Peyer's patch (tissue), 4 donors: ENCODE data around the gene DHFR2. TPM values are rescaled to one million over a fixed set of nuclear protein-coding genes. Genes with fewer than 3 reads are reported as not detected.

ENCODE experiments used
- DNase-seq, 3 donors: peaks; one replicate each; pipeline ENCODE4 v3.0.0-alpha.2; 2017 to 2019
- H3K27ac ChIP-seq, 4 donors: fragments of 200-600 bp; sonication (generic); one replicate each; pipeline ENCODE4 v1.5.1; 2016 to 2019
- H3K27me3 ChIP-seq, 2 donors: fragments of 200-600 bp; sonication (generic); one replicate each; pipeline ENCODE4 v1.5.1; 2019
- H3K36me3 ChIP-seq, 3 donors: fragments of 200-600 bp; sonication (generic); one replicate each; pipeline ENCODE4 v1.5.1; 2016 to 2019
- H3K4me1 ChIP-seq, 4 donors: fragments of 200-600 bp; sonication (generic); one replicate each; pipeline ENCODE4 v1.5.1; 2016 to 2019
- H3K4me3 ChIP-seq, 4 donors: fragments of 200-600 bp; sonication (generic); 1 replicate in 3 of 4; 2 replicates in 1 of 4; pipeline ENCODE4 v1.5.1; 2016 to 2019; ENCODE audit warnings: mild to moderate bottlenecking in 1 of 4
- H3K9me3 ChIP-seq, 4 donors: fragments of 200-600 bp; sonication (generic); one replicate each; pipeline ENCODE4 v1.5.1; 2016 to 2019; ENCODE audit warnings: mild to moderate bottlenecking in 1 of 4
- CTCF ChIP-seq, 6 experiments: fragments of 450-650 bp in 4 of 6; fragments of 200-600 bp in 2 of 6; sonication (generic) in 1 of 6; IDR thresholded peaks; one replicate each; pipeline ENCODE4 v1.5.1; 2017 to 2019; ENCODE audit warnings: antibody characterized with exemption in 6 of 6, mild to moderate bottlenecking in 3 of 6, moderate library complexity in 1 of 6
- POLR2A ChIP-seq, 2 donors: fragments of 450-650 bp; IDR thresholded peaks; one replicate each; pipeline ENCODE4 v1.5.1; 2017; ENCODE audit warnings: antibody characterized with exemption in 2 of 2, mild to moderate bottlenecking in 2 of 2, moderate library complexity in 2 of 2
- total RNA-seq, 4 donors: library from RNA; depleted of rRNA; stranded (reverse); fragments of >200 nt; gene quantifications; one replicate each; pipeline ENCODE4 v1.1.0, GENCODE V29; 2016

Gene DHFR2
- total RNA-seq, 4 donors from 2014 or later = 5.2 to 10.0 (median 6.0) TPM

GRCh38 chr3:94098452-94098851 is 35.7 kb upstream of the DHFR2 start:
- Histone ChIP-seq H3K27me3 (no peaks in the 10 kb centered on the region), H3K4me1 (no peaks in the 10 kb centered on the region), H3K36me3 (peaks cover 0 to 63% (median 0%) of the 10 kb centered on the region in 3 donors), H3K27ac (no peak overlapping the region), H3K9me3 (no peaks in the 10 kb centered on the region), H3K4me3 (no peak overlapping the region)
- TF ChIP-seq CTCF (IDR thresholded peaks at IDR 0.05) (no peak), POLR2A (IDR thresholded peaks at IDR 0.05) (no peak)
- DNase-seq = no peak

- Histone ChIP-seq H3K27me3 (no peaks in the 10 kb centered on the region), H3K4me3 (no peak overlapping the region), H3K4me1 (no peaks in the 10 kb centered on the region), H3K27ac (no peak overlapping the region), H3K36me3 (peaks cover 0 to 67% (median 0%) of the 10 kb centered on the region in 3 donors), H3K9me3 (no peaks in the 10 kb centered on the region)
- TF ChIP-seq CTCF (IDR thresholded peaks at IDR 0.05) (no peak), POLR2A (IDR thresholded peaks at IDR 0.05) (no peak)
- DNase-seq = no peak
Observed at GRCh38 chr3:94095111-94095510, 32.4 kb upstream of the DHFR2 start.

GRCh38 chr3:94093151-94093550 is 30.4 kb upstream of the DHFR2 start:
- Histone ChIP-seq H3K4me3 (no peak overlapping the region), H3K27me3 (no peaks in the 10 kb centered on the region), H3K9me3 (no peaks in the 10 kb centered on the region), H3K36me3 (peaks cover 0 to 58% (median 0%) of the 10 kb centered on the region in 3 donors), H3K27ac (no peak overlapping the region), H3K4me1 (no peaks in the 10 kb centered on the region)
- TF ChIP-seq CTCF (IDR thresholded peaks at IDR 0.05) (no peak), POLR2A (IDR thresholded peaks at IDR 0.05) (no peak)
- no peak for DNase-seq

- Histone ChIP-seq H3K27me3 (no peaks in the 10 kb centered on the region), H3K4me3 (no peak overlapping the region), H3K27ac (no peak overlapping the region), H3K36me3 (peaks cover 0 to 56% (median 0%) of the 10 kb centered on the region in 3 donors), H3K4me1 (no peaks in the 10 kb centered on the region), H3K9me3 (no peaks in the 10 kb centered on the region)
- TF ChIP-seq CTCF (IDR thresholded peaks at IDR 0.05) (no peak), POLR2A (IDR thresholded peaks at IDR 0.05) (no peak)
- DNase-seq = no peak
Observed at GRCh38 chr3:94092086-94092485, 29.4 kb upstream of the DHFR2 start.

- H3K9me3 ChIP-seq = no peaks in the 10 kb centered on the region
- H3K36me3 ChIP-seq = peaks cover 0 to 45% (median 0%) of the 10 kb centered on the region in 3 donors
- no peaks in the 10 kb centered on the region for H3K27me3 ChIP-seq
- H3K4me1 ChIP-seq = no peaks in the 10 kb centered on the region
- DNase-seq = no peak
- no peak overlapping the region for H3K4me3 ChIP-seq
- TF ChIP-seq CTCF (IDR thresholded peaks at IDR 0.05) (no peak), POLR2A (IDR thresholded peaks at IDR 0.05) (no peak)
- H3K27ac ChIP-seq = no peak overlapping the region
Observed at GRCh38 chr3:94089126-94089525, 26.4 kb upstream of the DHFR2 start.

- no peak for DNase-seq
- no peak for TF ChIP-seq CTCF (IDR thresholded peaks at IDR 0.05)
- TF ChIP-seq POLR2A (IDR thresholded peaks at IDR 0.05) = no peak
- no peaks in the 10 kb centered on the region for H3K27me3 ChIP-seq
- H3K9me3 ChIP-seq = no peaks in the 10 kb centered on the region
- H3K4me3 ChIP-seq = no peak overlapping the region
- H3K27ac ChIP-seq = no peak overlapping the region
- peaks cover 0 to 22% (median 0%) of the 10 kb centered on the region in 3 donors for H3K36me3 ChIP-seq
- peaks cover 0 to 4% (median 0%) of the 10 kb centered on the region in 4 donors for H3K4me1 ChIP-seq
Observed at GRCh38 chr3:94083261-94083660, 20.5 kb upstream of the DHFR2 start.
